Panc1 (cell line): Measurements from ENCODE around the gene PRKCA. TPM values are rescaled to one million over a fixed set of nuclear protein-coding genes. Genes with fewer than 3 reads are reported as not detected.

Source experiments
- ATAC-seq: fragments of 200-7000 bp; cut with Tn5 transposase; 2 replicates; pipeline ENCODE4 v1.9.1; 2020; ENCODE audit warnings: mild to moderate bottlenecking, moderate library complexity
- BruUV-seq: library from RNA; stranded (reverse); fragments of 400-500 nt; replicated peaks from 2 replicates; lab custom pipeline; 2021; lab: Mats Ljungman, UMichigan
- CTCF ChIA-PET: fragments of 300-600 bp; sonication (Branson Sonifier 250); formaldehyde crosslinking; loops from one replicate; lab custom pipeline; 2022; ENCODE audit warnings: antibody characterized with exemption; lab: Charles Lee
- POLR2A ChIA-PET: fragments of 300-600 bp; sonication (Branson Sonifier 250); formaldehyde crosslinking; loops from one replicate; lab custom pipeline; 2022; ENCODE audit warnings: antibody characterized with exemption; lab: Charles Lee
- DNase-seq: peaks from one replicate; pipeline ENCODE4 v3.0.0-alpha.2; 2010; ENCODE audit warnings: low read depth, low spot score
- H3K27ac ChIP-seq: 2 replicates; pipeline ENCODE4 v1.5.1; 2011; ENCODE audit warnings: mild to moderate bottlenecking, low read length, inconsistent platforms
- H3K27me3 ChIP-seq: fragments of 200-500 bp; sonication (Bioruptor generic); 2 replicates; pipeline ENCODE4 v1.6.0; 2014; ENCODE audit warnings: low read length, inconsistent platforms; ENCODE audit not compliant: control insufficient read depth, insufficient read depth
- H3K36me3 ChIP-seq: fragments of 200-500 bp; sonication (Bioruptor generic); 2 replicates; pipeline ENCODE4 v1.5.1; 2014; ENCODE audit warnings: inconsistent platforms, mild to moderate bottlenecking, low read length, moderate library complexity; ENCODE audit not compliant: control insufficient read depth, insufficient read depth
- H3K4me1 ChIP-seq: 2 replicates; pipeline ENCODE4 v1.5.1; 2011; ENCODE audit warnings: inconsistent platforms, mild to moderate bottlenecking, low read length, moderate library complexity; ENCODE audit not compliant: control insufficient read depth, insufficient read depth
- H3K4me3 ChIP-seq, 2 experiments: 2 replicates each; pipeline ENCODE4 v1.5.1; 2011 to 2012; ENCODE audit warnings: low read depth in 2 of 2, low read length in 2 of 2, mild to moderate bottlenecking in 2 of 2, inconsistent platforms in 1 of 2, moderate library complexity in 1 of 2
- H3K9me3 ChIP-seq: fragments of 200-500 bp; sonication (Bioruptor generic); 2 replicates; pipeline ENCODE4 v1.5.1; 2014; ENCODE audit warnings: low read depth, mild to moderate bottlenecking, inconsistent platforms, low read length, moderate library complexity; ENCODE audit not compliant: control insufficient read depth, insufficient read depth
- CTCF ChIP-seq: fragments of 450-650 bp; IDR thresholded peaks from 2 replicates; pipeline ENCODE4 v1.5.1; 2017; ENCODE audit warnings: mild to moderate bottlenecking
- POLR2AphosphoS5 ChIP-seq: IDR thresholded peaks from 2 replicates; pipeline ENCODE4 v1.6.1; 2012; ENCODE audit warnings: mild to moderate bottlenecking, low read depth, low read length, moderate library complexity
- REST ChIP-seq, 2 experiments: IDR thresholded peaks; 2 replicates each; pipeline ENCODE4 v1.6.1; 2011 to 2012; ENCODE audit warnings: low read depth in 2 of 2, control low read depth in 1 of 2, low read length in 1 of 2, mild to moderate bottlenecking in 1 of 2, moderate library complexity in 1 of 2; ENCODE audit not compliant: insufficient read depth in 1 of 2
- SIN3A ChIP-seq: IDR thresholded peaks from 2 replicates; pipeline ENCODE4 v1.6.1; 2012; ENCODE audit warnings: low read depth, mild to moderate bottlenecking, low read length, moderate library complexity, borderline replicate concordance; ENCODE audit not compliant: insufficient read depth
- TCF7L2 ChIP-seq: IDR thresholded peaks from 2 replicates; pipeline ENCODE4 v1.6.1; 2011; ENCODE audit warnings: mild to moderate bottlenecking, low read depth, low read length, inconsistent platforms
- in situ Hi-C: cut with HindIII; loops from 2 replicates; pipeline ENCODE4 v1.10.0; 2016; ENCODE audit warnings: low sequenced_read_pairs, low pct_unique_long_range_greater_than_20kb
- intact Hi-C: fragments of 100-400 bp; cut with micrococcal nuclease; formaldehyde crosslinking; loops from one replicate; pipeline ENCODE4 v1.10.0; 2022; ENCODE audit not compliant: unreplicated experiment
- total RNA-seq: library from RNA; stranded (reverse); gene quantifications from one replicate; pipeline ENCODE4 v1.2.1, GENCODE V29; 2021; ENCODE audit not compliant: unreplicated experiment

The PRKCA gene
- total RNA-seq, 1 experiment from 2014 or later = 53.0 TPM

GRCh38 chr17:66518677-66519076 lies 216.3 kb downstream of the PRKCA start:
- POLR2A ChIA-PET = no interaction called here
- no peaks in the 10 kb centered on the region for H3K9me3 ChIP-seq
- CTCF ChIA-PET = no interaction called here
- peak overlapping the region; percentile 39; the same call in 1 of the 2 replicates for H3K27ac ChIP-seq
- H3K27me3 ChIP-seq = no peaks in the 10 kb centered on the region
- peaks cover 17% of the 10 kb centered on the region for H3K4me1 ChIP-seq
- in situ Hi-C loops = no loop called here
- intact Hi-C loops = no loop called here
- H3K36me3 ChIP-seq = no peaks in the 10 kb centered on the region
- TF ChIP-seq POLR2AphosphoS5 = no peak
- TF ChIP-seq SIN3A = no peak
- no peak for TF ChIP-seq REST (IDR thresholded peaks at IDR 0.05; ENCODE audit: insufficient read depth in 1 of 2, low read depth in 2 of 2, low read length in 1 of 2)
- TF ChIP-seq CTCF = no peak
- peak; percentile 35; the same call in 1 of the 2 replicates for TF ChIP-seq TCF7L2
- H3K4me3 ChIP-seq = no peak overlapping the region
- DNase-seq = no peak
- no peak for ATAC-seq
- BruUV-seq = no TSS peak

GRCh38 chr17:66519154-66519553 lies 216.7 kb downstream of the PRKCA start:
- in situ Hi-C loops (no loop called here), intact Hi-C loops (no loop called here)
- Histone ChIP-seq H3K36me3 (no peaks in the 10 kb centered on the region), H3K9me3 (no peaks in the 10 kb centered on the region), H3K27ac (peak overlapping the region; percentile 59; the same call in 1 of the 2 replicates), H3K4me1 (peaks cover 17% of the 10 kb centered on the region), H3K27me3 (no peaks in the 10 kb centered on the region), H3K4me3 (no peak overlapping the region)
- TF ChIP-seq REST (IDR thresholded peaks at IDR 0.05; ENCODE audit: insufficient read depth in 1 of 2, low read depth in 2 of 2, low read length in 1 of 2) (no peak), POLR2AphosphoS5 (no peak), CTCF (no peak), SIN3A (no peak), TCF7L2 (no peak)
- ChIA-PET POLR2A (no interaction called here), CTCF (interaction anchor here (0.7 kb wide), 1 partner anchor 15 kb away, joined by 3 read pairs; no protein-coding TSS in a partner anchor)
- BruUV-seq = no TSS peak
- ATAC-seq (no peak), DNase-seq (no peak)
